Measurements from ENCODE around the gene RAMAC.
"Not testable (repeated sequence)": the region's sequence is repeated elsewhere in the genome, so short reads cannot be mapped to it uniquely, and the experiment has no call there.

DNA sequence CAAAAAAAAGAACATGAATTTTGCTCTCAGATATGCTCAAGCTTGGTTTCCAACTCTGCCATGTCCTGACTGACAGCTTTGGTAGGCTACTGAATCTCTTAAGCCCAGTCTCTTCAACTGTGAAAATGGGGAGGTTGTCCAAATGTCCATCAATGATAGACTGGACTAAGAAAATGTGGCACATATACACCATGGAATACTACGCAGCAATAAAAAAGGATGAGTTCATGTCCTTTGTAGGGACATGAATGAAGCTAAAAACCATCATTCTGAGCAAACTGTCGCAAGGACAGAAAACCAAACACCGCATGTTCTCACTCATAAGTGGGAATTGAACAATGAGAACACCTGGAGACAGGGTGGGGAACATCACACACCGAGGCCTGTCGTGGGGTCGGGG lies 46.3 kb upstream of the RAMAC start:
- TF ChIP-seq, protein P1, sequence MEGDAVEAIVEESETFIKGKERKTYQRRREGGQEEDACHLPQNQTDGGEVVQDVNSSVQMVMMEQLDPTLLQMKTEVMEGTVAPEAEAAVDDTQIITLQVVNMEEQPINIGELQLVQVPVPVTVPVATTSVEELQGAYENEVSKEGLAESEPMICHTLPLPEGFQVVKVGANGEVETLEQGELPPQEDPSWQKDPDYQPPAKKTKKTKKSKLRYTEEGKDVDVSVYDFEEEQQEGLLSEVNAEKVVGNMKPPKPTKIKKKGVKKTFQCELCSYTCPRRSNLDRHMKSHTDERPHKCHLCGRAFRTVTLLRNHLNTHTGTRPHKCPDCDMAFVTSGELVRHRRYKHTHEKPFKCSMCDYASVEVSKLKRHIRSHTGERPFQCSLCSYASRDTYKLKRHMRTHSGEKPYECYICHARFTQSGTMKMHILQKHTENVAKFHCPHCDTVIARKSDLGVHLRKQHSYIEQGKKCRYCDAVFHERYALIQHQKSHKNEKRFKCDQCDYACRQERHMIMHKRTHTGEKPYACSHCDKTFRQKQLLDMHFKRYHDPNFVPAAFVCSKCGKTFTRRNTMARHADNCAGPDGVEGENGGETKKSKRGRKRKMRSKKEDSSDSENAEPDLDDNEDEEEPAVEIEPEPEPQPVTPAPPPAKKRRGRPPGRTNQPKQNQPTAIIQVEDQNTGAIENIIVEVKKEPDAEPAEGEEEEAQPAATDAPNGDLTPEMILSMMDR (IDR thresholded peaks at IDR 0.05), result not testable (repeated sequence)
- TF ChIP-seq EP300, POLR2AphosphoS5 (IDR thresholded peaks at IDR 0.05): not testable (repeated sequence)
